Activated CD8-positive, alpha-beta memory T cell treated with anti-CD3 and anti-CD28 coated beads for 36 hours (primary cell): Measurements from ENCODE around the gene ZDHHC14. TPM values are rescaled to one million over a fixed set of nuclear protein-coding genes. Genes with fewer than 3 reads are reported as not detected.

Source experiments
- CTCF ChIA-PET: fragments of 350-600 bp; sonication (Branson Sonifier 250); formaldehyde crosslinking; loops from one replicate; lab custom pipeline; 2021; ENCODE audit warnings: antibody characterized with exemption; lab: Charles Lee
- POLR2A ChIA-PET: fragments of 350-600 bp; sonication (Branson Sonifier 250); formaldehyde crosslinking; loops from one replicate; lab custom pipeline; 2021; ENCODE audit warnings: antibody characterized with exemption; lab: Charles Lee
- total RNA-seq, 2 experiments: library from RNA; stranded (reverse); gene quantifications; one replicate each; pipeline ENCODE4 v1.2.3, GENCODE V29; 2021

Gene ZDHHC14
- total RNA-seq, 2 experiments from 2014 or later: 6.5 to 7.2 TPM

GRCh38 chr6:157471895-157472686 lies 91.1 kb downstream of the ZDHHC14 start:
- ChIA-PET CTCF (interaction anchor here (0.7 kb wide), 1 partner anchor 10 kb away, joined by 3 read pairs; no protein-coding TSS in a partner anchor), POLR2A (no interaction called here)

GRCh38 chr6:157476797-157477196 lies 95.8 kb downstream of the ZDHHC14 start:
- POLR2A ChIA-PET: no interaction called here
- CTCF ChIA-PET: no interaction called here

GRCh38 chr6:157478926-157479325 lies 97.9 kb downstream of the ZDHHC14 start:
- CTCF ChIA-PET: no interaction called here
- POLR2A ChIA-PET: no interaction called here

GRCh38 chr6:157479464-157480303 lies 98.7 kb downstream of the ZDHHC14 start:
- CTCF ChIA-PET: no interaction called here
- POLR2A ChIA-PET: no interaction called here

DNA sequence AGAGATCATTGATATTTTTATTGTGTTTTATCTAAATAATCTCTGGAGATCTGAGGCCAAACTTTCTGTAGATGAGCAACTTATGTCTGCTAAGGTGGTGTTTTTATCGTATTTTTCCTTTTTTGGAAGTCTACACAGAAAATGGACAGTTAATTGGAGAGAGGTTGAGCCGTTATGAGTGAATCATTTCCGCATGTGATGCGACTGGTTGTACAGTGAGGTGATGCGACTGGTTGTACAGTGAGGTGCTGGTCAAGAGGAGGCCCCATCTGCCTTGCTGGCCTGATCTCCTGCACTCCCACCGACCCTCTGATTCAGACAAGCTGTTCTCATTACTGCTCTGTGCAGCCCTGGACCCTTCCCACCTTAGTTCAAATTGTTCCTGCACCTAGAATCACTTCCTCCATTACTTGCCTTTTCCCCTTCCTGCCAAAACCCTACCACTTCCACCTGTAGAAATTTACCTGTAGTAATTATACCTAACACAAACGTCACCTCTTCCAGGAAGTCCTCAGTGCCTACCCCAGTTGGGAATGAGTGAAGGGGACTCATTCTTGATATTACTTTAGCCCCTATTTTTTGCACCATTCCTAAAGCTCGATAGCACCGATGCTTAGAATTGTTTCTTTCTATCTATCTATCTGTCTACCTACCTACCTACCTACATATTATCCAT lies 100.3 kb downstream of the ZDHHC14 start:
- ChIA-PET CTCF (no interaction called here), POLR2A (no interaction called here)

- POLR2A ChIA-PET: no interaction called here
Observed at GRCh38 chr6:157481865-157482249, 100.9 kb downstream of the ZDHHC14 start.

DNA sequence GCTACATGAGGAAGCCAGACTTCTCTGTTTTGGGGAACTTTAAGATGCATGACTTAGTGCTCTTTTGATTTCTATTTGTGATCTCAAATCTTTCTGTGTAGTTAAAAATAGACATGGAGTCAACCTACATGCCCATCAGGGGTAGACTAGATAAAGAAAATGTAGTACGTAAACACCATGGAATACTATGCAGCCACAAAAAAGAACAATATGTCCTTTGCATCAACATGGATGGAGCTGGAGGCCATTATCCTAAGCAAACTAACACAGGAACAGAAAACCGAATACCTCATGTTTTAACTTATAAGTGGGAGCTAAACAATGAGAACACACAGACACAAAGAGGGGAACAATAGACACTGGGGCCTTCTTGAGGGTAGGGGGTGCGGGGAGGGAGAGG lies 102.8 kb downstream of the ZDHHC14 start:
- CTCF ChIA-PET: no interaction called here
- POLR2A ChIA-PET: no interaction called here

More at GRCh38 chr6:157481865-157482249, 100.9 kb downstream of the ZDHHC14 start:
- CTCF ChIA-PET: no interaction called here

DNA sequence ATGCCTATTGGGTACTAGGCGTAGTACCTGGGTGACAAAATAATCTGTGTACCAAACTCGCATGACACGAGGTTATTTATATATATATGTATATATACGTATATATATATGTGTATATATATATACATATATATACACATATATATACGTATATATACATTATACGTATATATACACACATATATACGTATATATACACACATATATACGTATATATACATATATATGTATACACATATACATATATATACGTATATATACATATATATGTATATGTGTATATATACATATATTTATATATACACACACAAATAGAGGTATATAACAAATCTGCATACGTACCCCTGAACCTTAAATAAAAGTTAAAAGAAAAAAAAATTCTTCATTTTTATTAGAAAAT lies 103.2 kb downstream of the ZDHHC14 start:
- CTCF ChIA-PET: no interaction called here
- POLR2A ChIA-PET: no interaction called here

DNA sequence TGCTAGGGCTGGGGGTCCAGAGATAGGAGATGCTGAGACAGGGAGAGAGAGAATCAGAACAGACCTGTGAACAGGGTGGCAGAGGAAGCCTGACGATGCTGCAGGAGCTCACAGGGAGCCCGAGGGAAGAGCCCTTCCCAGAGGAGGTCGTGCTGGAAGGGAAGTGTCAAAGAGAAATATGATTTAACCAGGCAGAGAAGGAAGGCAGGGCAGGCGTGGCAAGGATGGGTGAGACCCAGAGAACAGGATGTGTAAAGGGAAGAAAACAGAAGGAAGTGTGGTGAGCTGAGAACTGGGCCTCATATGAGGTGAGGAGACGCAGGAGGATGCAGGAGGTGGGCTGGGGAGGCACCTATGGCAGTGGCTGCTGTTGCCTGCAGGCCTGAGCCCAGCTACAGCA lies 105.6 kb downstream of the ZDHHC14 start:
- ChIA-PET POLR2A (no interaction called here), CTCF (interaction anchor here (0.5 kb wide), 1 partner anchor 477 kb away, joined by 3 read pairs; no protein-coding TSS in a partner anchor)

DNA sequence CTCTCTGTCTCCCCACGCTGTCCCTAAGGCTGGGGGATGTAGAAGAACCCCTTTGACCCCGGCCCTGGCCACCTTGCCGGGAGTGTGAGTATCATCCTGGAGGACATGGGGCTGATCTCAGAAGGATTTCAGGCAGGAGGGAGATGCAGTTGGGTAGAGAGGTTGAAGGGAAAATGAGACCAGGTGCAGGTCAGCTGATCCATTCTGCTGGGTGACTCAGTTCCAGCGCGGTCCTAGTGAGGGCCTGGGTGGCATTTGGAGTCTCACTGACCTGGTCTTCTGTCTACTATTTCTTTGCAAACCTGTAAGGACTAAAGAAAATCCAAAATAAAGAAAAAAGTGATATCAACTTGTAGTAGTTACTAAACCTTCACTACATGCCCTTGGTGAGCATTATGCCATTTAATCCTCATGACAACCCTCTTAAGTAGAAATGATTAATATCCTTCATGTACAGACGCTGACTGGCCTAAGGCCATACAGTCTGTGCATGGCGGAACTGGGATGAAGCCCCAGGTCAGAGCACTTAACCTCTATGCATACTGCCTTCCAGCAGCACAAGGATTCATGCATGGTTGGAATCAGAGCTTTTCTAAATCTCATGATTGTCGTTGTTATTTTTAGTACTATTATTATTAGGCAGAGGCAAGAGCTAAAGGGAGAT lies 106.3 kb downstream of the ZDHHC14 start:
- CTCF ChIA-PET: interaction anchor here (0.5 kb wide), 1 partner anchor 477 kb away, joined by 3 read pairs; no protein-coding TSS in a partner anchor
- POLR2A ChIA-PET: no interaction called here

DNA sequence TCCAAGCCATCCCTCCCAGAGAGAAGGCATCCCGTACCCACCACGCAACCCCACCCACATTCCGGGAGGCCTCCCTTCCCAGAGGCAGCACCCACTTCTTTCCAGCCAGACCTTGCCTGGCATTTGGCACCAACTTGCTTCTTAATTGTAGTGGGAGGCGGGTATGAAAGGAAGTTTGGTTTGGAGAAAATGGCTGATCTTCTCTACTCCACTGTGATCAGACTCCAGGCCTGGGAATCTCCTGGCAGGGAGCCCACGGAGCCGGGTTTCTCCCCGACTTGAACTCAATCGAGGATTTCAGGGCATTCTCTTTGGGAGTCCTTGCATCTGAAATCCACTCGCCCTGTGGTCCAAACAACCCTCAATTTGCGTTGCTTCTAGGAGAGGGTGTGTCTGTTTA lies 107.1 kb downstream of the ZDHHC14 start:
- CTCF ChIA-PET: no interaction called here

DNA sequence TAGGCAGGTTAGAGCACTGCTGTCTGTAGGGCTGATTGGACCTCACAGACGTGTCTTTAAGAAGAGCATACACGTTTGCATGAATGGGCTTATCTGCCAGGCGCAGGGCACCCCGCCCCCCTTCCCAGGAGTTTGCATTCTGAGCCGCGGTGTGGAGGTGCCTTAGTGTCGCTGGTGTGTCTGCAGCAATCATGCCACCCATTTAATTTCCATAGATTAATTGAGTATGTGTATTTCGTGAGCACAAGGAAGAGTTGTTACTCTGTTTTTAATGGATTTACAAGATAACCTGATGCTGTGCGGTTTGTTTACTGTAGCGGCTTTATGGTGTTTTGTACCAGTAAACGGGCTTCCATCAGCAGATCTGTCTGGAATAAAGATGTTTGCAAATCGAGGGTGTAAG lies 107.7 kb downstream of the ZDHHC14 start:
- POLR2A ChIA-PET: no interaction called here
- CTCF ChIA-PET: no interaction called here

More for the DNA sequence above, 107.1 kb downstream of the ZDHHC14 start:
- POLR2A ChIA-PET: no interaction called here

- CTCF ChIA-PET: no interaction called here
- POLR2A ChIA-PET: no interaction called here
Observed at GRCh38 chr6:157490611-157491269, 109.8 kb downstream of the ZDHHC14 start.

DNA sequence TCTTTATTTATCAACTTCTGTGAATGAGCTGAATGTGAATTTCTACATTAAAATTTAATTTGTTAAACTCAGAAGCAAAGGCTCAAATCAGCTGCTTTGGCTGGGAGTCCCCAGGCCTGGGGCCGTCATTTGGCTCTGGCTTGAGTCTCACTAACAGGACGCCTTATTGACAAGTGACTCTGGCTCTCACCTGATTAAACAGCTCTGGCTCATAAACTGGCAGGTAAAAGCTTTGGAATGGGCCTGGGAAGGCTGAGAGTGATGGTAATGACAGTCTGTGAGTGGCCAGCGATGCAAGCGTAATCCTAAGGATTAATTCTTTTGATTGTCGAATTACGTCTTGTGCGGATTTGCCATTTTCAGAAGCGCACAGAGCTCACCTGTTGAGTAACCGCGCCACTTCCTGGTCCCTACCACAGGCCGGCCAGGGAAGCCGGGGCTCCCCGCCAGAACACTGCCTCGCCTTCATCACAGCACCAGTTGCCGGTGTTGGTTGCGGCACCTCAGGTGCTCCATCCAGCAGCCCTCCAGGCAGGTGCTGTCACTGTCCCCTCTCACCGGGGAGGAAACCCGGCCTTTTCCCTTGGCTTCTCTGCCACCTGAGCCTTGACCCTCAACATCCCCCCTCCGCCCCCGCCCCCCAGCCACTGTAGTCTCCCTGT lies 110.7 kb downstream of the ZDHHC14 start:
- POLR2A ChIA-PET: no interaction called here
- CTCF ChIA-PET: no interaction called here

DNA sequence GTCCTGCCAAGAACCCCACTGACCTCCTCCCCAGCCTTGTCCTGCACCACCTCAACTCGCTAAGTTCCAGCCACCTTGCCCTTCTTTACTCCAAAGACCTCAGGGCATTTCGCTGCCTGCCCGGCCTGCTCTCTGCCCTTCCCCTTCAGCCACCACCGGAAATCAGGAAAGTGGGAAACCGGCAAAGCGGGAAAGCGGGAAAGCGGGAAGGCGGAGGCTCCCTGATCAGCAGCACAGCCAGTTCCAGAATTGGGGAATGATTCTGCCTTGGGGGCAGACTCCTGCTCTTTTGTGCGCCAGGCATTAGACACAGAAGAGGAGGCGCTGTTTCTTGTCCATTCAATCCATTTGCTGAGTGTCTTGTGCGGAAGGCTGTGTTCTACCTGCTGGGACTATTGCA lies 111.3 kb downstream of the ZDHHC14 start:
- POLR2A ChIA-PET: no interaction called here
- CTCF ChIA-PET: no interaction called here

DNA sequence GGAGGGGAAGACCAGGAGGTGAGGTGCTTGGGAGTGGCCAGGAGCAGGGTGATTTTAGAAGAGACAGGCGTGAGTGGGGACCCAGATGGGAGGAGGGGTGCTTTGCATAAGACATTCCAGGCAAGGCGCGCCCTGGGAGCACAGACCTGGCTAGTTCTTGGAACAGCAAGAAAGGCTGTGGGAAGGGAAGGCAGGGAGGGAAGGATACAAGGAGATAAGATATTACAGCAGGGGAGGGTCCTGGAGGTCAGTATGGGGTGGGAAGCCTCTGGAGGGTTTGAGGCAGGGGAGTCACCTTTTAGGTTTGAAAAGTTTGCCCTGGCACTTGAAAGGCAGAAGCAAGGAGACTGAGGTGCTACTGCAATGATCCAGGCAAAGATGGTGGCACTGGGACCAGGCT lies 111.8 kb downstream of the ZDHHC14 start:
- ChIA-PET POLR2A (no interaction called here), CTCF (no interaction called here)

GRCh38 chr6:157493173-157493572 lies 112.2 kb downstream of the ZDHHC14 start:
- CTCF ChIA-PET: no interaction called here
- POLR2A ChIA-PET: no interaction called here

DNA sequence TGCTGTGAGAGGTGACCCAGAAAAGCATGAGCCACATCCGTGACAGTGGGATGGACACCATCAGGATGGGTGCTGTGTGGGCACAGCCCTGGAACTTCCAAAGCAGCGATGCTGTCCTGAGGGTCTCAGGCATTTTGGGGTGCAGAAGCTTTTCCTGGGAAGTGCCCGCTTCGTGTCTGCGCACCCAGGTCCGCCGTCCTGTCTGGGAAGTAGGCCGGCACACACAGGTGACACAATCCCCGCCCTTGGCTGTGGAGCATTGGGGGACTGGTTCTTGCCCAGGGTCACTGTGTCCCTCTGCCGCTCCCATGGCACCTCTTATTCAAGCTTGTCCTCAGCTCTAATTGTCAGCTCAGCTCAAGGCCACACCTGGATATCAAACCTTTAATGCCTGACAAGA lies 112.6 kb downstream of the ZDHHC14 start:
- POLR2A ChIA-PET: no interaction called here
- CTCF ChIA-PET: no interaction called here
